Activated CD4-positive, alpha-beta T cell treated with anti-CD3 and anti-CD28 coated beads for 1 hour (primary cell): ENCODE data around the gene CORO1C.

Experiments used
- DNase-seq: peaks from one replicate; pipeline ENCODE4 v3.0.0-alpha.2; 2020

The CORO1C gene

DNA sequence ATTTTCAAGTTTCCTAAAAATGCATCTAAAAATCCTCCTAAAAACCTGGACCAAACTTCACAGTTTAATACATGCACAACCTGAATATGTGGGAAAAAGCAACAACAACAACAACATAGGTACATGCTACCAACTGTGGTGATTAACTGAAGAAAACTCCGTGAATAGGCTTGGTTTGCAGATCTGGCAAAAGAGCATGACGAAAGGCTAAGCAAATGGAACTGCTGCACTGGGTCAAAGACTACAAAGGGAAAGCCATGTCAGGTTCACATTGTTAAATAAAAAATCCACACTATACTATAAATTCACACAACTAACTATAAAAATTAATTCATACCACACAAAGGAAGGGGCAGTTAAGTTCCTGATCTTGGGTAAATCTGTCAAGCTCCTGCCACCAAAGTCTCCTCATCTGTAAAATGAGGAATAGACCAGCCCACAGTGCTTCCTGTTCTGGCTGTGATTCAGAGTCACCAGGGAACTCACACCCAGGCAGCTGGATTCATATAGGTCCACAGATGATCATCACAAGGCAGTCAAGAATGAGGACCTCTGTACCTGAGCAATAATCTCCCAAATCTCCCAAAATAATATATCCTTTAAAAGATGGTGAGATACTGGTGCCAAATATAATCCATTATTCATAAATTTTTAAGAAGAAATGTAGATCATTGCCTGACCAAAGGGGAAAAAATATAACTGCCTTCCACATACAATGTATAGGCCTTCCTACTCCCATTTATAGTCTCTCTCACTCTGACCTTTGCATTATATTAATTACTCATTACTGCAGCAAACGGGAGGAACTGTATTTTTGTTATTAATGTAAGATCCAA lies 7.0 kb downstream of the CORO1C start:
- no peak for DNase-seq

DNA sequence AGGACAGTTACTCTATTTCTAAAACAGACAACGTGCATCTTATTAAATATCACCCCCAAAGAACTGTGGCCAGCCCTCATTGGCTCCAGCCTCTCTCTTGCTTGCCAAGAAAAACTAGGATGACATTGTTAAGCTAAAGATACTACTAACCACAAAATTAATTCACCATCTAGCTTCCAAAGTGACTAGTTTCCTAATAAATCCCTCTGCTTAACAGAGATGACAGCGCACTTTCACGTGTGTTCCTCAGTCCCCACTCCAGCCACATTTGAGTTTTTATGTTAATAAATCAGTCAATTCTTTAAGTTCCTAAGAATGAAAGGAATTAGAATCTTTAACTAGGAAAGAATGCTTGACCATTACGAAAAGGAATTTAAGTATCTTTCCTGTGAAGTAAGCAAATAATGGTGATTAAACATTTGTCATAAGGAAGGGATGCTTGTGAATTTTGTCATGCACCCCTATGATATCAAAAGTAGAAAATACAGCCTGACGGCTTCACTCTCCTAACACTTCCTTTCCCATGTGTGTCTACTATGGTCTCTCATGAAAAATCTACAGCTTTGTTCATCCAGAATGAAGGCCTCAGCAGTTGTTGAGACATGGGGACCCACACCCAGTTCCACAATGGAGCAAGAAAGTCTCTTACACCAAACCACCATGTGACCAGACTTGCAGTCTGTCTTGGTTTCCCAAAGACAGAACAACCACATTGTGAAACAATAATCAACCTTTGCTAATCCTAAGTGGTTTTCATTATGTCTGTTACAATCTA lies 8.1 kb downstream of the CORO1C start:
- no peak for DNase-seq

- no peak for DNase-seq
Measured at GRCh38 chr12:108722463-108722862, 8.9 kb downstream of the CORO1C start.

GRCh38 chr12:108721824-108722223 lies 9.5 kb downstream of the CORO1C start:
- DNase-seq = no peak

DNA sequence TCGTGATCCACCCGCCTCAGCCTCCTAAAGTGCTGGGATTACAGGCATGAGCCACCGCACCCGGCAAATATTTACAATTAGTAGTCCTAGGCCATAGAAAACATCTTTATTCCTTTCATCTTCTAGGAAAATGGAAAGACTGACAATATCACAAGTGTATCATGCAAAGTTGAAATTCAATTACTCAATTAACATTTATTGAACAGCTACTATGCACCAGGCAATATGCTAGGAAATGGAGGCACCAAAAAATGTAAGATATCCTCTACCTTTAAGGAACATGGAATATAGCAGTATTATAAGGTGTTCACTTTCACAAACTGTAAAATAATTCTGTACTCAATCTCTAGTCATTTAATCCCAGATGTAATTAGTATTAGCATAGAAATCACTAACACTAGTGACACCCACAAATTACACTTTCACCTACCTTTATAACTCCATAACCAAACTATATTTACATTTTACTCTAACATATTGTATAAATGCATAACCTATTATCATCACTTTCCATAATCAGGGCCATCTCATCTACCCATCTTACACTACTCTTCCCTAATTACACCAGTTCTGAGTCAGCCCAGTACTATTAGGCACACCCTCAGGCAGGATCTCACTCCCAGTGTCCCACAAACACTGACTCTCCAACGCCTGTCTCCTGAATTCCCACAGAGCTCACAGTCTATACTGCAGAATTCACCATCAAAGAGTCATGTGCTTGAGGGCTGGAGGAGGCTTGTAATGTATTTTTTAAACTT lies 10.4 kb downstream of the CORO1C start:
- DNase-seq = no peak

- DNase-seq = no peak
Measured at GRCh38 chr12:108717243-108717642, 14.1 kb downstream of the CORO1C start.

DNA sequence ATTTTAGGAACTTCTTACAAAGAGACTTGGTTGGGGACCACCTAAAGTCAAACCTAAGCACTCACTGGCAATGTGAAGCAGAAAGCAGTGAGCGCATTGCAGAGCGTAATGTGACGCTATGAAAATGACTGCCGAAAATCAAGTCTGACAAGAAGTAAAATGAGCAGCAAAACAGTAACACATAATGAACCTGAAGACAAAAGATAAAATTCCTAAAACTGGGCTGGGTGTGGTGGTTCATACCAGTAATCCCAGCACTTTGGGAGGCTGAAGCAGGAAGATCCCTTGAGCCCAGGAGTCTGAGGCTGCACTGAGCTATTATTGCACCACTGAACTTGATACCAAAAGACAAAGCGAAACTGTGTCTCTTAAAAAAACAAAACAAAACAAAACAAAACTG lies 16.5 kb downstream of the CORO1C start:
- DNase-seq = no peak

- no peak for DNase-seq
Measured at GRCh38 chr12:108713471-108713870, 17.8 kb downstream of the CORO1C start.

GRCh38 chr12:108712925-108713203 lies 18.5 kb downstream of the CORO1C start:
- DNase-seq = no peak

GRCh38 chr12:108712165-108712924 lies 19.0 kb downstream of the CORO1C start:
- no peak for DNase-seq

DNA sequence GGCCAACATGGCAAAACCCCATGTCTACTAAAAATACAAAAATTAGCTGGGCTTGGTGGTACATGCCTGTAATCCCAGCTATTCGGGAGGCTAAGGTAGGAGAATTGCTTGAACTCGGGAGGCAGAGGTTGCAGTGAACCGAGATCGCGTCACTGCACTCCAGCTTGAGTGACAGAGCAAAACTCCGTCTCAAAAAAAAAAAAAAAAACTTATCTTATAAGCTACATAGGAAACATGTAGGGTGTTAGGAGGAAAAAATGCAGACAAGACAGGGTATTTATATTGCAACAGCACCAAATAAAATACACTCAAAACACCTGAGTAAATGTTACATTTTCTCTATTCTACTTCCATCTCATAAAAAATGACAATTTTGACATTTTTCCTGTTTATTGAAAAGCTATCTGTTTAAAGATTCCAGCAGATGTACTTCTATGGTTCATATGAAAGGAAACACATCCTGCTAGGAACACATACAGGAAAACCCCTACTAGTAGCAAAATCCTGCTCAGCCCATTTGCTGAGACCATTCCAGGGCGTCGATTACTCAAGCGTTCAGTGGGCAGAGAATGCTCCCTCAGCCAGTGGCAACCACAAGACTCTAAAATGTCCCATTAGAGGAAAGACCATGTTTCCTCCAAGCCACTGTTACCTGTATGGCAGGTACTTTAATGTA lies 19.7 kb downstream of the CORO1C start:
- no peak for DNase-seq

GRCh38 chr12:108709697-108710096 lies 21.6 kb downstream of the CORO1C start:
- no peak for DNase-seq

- DNase-seq = no peak
Measured at GRCh38 chr12:108704527-108704926, 26.8 kb downstream of the CORO1C start.

- DNase-seq = no peak
Measured at GRCh38 chr12:108702595-108703320, 28.6 kb downstream of the CORO1C start.

- no peak for DNase-seq
Measured at GRCh38 chr12:108701779-108702441, 29.4 kb downstream of the CORO1C start.

- DNase-seq = no peak
Measured at GRCh38 chr12:108700833-108701541, 30.3 kb downstream of the CORO1C start.

GRCh38 chr12:108699955-108700563 lies 31.3 kb downstream of the CORO1C start:
- DNase-seq = no peak

- no peak for DNase-seq
Measured at GRCh38 chr12:108697905-108698304, 33.4 kb downstream of the CORO1C start.

DNA sequence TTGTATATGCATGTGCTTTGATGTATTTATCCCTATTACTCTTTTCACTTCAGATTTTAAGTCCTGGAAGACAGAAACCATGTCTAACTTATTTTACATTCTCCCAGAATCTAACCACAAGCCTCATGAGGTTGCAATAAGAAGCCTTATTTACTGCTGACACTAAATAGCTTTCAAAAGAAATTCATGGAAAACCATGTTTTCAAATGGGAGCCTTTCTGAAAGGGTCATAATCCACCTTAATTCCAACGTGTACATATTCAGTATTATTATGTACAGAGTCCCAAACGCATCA lies 34.4 kb downstream of the CORO1C start:
- no peak for DNase-seq
